Measurements from ENCODE around the gene POLR1H.
A peak's percentile ranks its signal among the peaks of the same experiment; 100 is the strongest.
"Not testable (repeated sequence)": the region's sequence is repeated elsewhere in the genome, so short reads cannot be mapped to it uniquely, and the experiment has no call there.

POLR1H gene, protein sequence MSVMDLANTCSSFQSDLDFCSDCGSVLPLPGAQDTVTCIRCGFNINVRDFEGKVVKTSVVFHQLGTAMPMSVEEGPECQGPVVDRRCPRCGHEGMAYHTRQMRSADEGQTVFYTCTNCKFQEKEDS

DNA sequence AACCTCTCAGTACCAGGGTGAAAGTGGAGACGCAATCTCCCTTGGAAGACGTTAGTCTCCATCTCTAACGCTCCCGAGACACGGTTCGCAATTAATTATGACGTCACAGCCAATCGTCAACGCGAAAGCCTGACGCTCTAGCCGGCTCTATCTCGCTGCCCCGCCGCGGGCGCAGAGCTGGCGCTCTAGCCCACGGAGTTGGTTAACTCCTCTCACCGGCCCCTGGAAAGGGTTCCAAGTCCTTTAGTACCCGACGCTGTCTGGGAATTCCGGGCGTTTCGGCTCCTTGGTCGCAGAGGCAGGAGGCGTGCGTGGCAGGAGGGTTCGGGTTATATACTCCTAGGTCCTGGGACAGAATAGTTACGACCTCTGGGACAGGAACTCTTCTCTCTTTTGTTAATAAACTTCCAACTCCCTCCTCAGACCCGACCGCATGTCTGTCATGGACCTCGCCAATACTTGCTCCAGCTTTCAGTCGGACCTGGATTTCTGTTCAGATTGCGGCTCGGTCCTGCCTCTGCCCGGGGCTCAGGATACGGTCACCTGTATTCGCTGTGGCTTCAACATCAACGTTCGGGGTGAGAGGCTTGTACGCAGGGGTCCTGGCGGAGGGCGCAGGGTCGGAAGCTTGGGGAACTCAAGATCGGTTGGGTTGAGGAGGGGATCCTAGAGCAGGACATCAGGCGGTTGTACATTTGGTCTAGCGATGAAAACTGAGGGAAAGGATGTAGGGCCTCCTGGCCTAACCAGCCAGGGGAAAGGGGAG lies at the start of gene POLR1H:
Gene POLR1H (plus strand): TSS at position 174 of the 766 bp plus-strand sequence. CDS start 260 bp downstream, at position 434.
- peak; percentile 70 to 89 (median 82) for DNase-seq

DNA sequence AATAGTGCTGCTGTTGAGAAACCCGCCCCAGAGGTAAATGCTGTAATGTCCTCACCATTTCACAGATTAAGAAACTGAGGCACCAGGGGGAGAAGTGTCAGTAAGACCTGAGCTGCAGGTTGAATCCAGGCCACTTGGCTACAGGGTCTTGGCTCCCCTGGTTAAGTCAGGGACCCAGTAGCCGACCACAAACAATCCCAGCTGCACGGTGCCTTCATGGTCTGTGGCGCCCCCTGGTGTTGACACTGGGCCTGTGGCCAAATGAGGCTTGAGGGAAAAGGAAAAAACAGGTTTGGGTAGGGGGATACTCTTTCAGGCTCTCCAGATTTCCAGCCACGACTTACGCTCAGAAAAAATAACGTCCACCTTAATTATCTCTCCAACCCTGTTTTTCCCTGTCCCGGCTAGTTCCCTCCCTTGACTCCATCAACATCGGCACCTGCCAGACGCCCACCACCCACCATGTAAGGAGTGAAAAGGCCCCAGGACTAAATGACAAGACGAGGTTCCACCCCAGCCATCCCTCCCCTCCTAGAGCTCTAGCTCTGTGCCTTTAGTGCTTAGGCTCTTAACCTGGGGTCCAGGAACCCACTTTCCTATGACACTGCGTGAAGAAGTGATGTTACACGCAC lies 47.7 kb upstream of the POLR1H start:
- peak in 3 of 6 experiments; percentile 12 to 58 (median 51) for DNase-seq

DNA sequence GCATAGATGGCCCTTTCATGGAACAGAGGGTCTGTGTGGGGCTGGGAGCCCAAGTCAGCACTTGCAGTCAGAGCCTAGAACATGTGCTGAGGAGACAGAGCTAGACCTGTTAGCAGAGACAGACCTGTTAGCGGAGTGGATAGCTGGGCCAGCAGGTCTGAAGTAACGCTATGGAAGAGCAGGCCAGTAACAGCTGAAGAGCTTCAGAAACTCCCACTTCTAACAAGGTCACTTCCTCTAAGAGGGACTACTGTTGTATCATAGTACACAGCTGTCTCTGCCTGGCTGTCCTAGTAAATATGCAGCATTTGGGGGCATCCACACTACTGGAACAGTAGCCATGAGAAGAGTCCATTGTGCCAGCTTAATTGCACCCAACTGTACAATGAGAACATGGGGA lies 41.2 kb upstream of the POLR1H start:
- DNase-seq = no peak

DNA sequence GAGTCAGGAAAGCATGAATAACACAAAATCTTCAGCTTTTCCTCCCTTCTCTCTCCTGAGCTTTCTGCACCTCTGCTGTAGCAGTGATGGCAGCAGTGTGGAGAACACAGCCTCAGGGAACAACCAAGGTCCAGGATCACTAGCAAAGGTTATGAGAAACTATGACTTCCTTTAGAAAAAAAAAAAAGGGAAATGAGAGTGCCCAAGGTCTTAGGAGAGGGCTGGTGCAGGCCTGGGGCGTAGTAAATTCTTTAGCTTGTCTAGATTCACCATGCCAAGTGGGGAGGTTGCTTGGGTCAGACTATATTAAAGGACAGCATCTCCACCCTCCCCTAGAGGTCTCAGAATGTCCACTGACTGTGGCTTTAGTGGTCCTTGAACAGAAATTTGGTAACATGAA lies 40.4 kb upstream of the POLR1H start:
- no peak for DNase-seq

DNA sequence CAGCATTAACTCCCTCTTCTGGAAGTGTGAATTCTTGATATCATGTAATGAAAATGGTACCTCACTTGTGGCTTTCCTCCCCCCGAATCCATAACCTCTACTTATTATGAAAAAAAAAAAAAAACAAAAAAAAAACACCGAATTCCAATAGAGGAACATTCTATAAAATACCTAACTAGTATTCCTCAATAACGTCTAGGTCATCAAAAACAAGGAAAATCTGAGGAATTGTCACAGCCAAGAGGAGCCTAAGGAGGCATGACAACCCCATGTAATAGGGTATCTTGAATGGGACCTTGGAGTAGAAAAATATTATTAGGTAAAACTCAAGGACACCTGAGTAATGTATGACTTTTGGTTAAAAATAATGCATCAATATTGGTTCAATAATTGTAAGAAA lies 38.9 kb upstream of the POLR1H start:
- no peak for DNase-seq

DNA sequence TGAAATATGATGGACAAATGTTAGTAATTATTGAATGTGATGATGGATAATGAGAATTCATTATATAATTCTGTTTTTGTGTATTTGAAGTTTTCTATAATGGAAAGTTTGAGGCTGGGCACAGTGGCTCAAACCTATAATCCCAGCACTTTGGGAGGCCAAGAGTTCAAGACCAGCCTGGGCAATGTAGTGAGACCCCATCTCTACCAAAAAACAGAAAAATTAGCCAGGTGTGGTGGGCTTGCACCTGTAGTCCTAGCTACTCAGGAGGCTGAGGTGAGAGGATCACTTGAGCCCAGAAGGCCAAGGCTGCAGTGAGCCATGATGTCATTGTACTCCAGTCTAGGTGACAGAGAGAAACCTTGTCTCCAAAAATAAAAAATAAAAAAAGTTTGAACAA lies 38.4 kb upstream of the POLR1H start:
- DNase-seq = not testable (repeated sequence)

DNA sequence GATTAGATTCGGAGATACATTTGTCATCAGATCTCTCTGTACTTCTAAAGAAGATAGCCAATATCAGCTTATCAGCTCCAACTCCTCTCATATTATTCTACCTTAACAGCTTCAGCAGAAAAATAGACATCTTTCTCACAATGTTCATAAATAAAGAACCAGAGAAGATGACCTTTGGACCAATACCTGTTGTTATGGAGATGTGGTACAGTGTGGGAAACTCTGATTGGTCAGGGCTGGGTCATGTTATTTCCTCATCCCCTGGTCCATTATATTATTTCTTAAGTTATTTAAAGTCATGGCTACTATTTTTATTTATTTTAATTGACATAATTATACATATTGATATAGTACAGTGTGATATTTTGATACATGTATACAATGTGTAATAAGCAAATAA lies 35.9 kb upstream of the POLR1H start:
- no peak for DNase-seq

DNA sequence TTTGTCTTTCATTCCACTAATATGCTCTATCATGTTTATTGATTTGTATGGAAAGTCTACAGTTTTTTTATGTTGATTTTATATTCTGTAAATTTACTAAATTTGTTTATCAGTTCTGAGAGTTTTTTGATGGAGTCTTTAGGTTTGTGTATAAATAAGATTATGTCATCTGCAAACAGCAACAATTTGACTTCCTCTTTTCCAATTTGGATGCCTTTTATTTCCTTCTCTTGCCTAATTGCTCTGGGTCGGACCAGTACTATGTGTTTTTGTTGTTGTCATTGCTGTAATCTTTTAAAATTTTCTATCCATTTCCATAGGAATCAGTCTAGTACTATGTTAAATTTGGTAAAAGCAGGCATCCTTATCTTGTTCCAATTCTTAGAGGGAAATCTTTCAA lies 31.5 kb upstream of the POLR1H start:
- DNase-seq = no peak

DNA sequence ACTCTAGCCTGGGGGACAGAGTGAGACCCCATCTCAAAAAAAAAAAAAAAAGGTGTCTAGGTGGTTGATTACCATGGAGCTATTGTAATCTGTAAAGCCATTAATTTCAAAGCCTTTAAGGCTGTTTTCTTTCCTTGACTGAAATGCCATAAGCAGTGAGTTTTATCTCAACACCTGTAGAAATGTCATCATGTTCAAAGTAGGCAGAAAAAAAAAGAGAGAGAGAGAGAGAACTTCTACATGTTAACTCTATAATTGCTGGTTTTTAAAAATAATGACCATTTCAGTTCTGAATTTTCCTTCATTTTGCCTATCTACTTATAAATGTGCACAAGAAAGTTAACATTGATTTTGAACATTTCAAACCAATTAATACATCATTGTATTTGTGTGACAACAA lies 29.7 kb upstream of the POLR1H start:
- no peak for DNase-seq

DNA sequence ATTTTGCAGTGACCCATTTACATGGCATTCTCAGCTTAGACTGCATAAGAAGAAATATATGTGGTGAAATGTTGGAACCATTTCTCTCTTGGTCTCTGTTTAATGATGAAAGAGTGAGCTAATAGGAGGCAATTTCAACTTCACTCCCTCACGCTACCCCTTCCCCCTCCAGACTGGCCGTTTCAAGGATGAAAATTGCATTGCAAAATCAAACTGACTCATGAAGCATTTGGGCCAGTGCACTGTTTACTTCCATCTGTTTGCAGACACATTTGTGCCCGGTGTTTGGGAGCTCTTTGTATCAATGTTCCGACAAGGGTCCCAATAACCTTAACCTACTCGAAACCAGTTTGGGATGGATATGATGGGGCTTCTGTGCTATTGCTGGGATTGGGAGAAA lies 27.6 kb upstream of the POLR1H start:
- DNase-seq = not testable (repeated sequence)

DNA sequence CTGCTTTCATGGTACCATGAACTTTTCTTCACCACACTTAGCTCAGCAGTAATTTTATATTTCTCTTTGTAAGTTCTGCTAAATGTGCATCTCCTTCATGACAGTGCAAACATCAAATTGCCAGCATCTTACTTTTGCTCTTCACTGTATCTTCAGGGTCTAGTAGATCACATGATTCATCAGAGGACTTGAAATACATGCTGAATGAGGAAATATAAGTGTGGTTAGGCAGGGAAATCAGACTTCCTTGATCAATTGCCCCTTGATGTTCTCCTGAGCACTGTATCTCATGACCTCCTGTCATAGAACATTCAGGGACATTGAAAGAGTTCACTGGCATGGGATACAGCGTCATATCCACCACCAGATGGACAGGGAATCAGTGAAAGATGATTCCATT lies 25.3 kb upstream of the POLR1H start:
- DNase-seq = no peak

DNA sequence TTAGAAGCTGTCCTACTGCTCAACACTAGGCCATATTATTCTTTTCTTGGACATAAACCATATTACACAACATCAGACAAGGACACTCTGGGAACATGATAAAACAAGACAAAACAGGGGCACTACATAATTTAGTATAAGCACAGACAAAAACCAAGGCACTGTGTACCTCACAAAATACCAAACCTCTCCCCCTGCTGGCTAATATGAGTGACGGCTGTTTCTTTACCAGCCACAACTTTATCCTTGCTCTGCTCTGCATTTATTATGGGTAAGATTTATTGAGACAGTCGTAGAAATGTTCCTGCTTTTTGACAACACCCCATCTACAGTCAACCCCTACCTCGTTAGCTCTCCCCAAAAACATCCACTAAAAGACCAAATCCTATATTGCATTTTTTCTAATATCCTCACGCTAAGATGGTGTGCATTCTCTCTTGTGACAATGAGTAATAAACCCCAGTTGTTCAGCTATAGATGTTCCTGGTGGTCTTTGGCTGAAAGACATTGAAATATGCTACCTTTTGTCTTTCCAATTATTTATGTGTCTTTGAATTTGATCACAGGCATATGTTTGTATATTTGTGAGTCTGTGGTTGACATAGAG lies 23.8 kb upstream of the POLR1H start:
- no peak for DNase-seq

DNA sequence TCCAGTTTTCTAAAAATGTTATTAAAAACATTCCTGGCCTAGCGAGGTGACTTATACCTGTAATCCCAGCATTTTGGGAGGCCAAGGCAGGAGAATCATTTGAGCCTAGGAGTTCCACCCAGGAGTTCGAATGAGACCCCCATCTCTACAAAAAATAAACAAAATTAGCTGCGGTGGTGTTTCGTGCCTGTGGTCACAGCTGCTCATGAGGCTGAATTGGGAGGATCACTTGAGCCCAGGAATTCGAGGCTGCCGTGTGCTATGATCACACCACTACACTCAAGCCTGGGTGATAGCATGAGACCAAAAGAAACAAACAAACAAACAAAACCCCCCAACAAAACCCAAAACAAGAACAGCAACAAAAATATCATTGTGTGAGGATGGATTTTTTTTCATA lies 19.8 kb upstream of the POLR1H start:
- no peak for DNase-seq

DNA sequence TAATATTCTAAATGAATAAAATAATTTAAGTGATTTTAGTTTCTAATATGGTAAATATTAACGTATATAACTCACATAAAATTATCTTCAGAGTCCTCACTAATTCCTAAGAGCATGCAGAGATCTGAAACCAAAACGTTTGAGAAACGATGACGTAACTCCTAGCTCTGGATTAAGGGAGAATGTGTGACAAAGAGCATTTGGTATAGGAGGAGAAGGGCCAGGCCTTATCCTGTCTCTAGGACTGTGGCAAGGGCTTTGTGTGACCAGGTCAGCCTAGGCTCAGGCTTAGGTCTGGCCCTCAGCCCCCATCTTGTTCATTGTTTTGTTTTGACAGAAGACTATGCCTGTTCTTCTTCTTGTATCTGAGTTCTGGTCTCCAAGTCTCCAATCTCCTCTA lies 19.2 kb upstream of the POLR1H start:
- no peak for DNase-seq

DNA sequence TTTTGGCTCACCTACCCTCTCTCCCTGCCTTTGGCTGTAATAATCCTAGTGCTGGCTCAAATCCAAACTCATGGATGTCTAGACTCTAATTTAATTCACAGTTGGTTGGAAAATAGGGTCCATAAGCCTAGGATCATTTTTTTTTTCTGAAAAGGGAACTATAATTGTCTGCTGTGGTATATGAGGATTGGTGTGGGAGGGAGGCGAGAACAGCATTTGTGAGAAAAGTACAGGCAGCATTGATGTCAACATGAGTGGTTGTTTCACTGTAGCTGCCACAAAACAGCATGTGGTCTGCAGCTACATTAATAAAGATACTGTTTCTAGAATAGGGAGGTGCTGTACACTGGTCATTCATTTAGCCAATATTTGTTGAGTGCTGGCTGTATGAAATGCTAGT lies 18.6 kb upstream of the POLR1H start:
- DNase-seq = no peak

DNA sequence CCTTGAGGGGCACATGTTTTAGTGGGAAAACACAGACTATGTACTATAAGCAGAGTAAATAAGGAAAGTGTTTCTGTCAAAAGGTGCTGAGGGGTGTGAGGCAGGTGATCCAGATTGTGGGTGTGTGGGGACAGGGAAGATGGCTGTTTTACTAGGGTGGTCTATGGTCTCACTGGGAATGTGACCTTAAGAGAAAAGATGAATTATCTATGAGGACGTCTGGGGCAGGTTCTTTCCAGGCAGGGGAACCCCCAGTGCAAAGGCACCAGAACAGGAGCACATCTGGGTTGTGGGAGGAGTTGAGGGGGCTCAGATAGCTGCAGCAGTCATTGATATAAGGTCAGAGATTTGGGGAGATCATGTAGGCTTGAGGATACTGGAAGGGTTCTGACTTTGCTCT lies 18.2 kb upstream of the POLR1H start:
- DNase-seq = no peak

DNA sequence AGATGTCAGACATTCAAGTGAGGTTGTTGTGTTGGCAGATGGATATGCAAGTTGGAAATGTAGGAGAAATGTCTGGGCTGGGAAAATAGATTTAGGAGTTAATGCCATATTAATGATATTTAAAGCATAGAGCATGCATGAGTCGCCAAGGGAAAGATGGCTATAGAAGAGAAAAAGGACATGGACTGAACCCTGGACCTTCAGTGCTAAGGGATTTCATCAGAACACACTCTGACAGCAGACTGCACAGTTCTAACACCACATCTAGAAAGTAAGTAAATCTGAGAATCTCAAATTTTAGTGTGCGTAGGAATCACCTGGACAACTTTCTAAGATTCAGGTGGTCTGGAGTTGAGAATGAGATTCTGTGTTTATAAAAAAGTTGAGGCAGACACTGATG lies 17.3 kb upstream of the POLR1H start:
- DNase-seq = no peak

DNA sequence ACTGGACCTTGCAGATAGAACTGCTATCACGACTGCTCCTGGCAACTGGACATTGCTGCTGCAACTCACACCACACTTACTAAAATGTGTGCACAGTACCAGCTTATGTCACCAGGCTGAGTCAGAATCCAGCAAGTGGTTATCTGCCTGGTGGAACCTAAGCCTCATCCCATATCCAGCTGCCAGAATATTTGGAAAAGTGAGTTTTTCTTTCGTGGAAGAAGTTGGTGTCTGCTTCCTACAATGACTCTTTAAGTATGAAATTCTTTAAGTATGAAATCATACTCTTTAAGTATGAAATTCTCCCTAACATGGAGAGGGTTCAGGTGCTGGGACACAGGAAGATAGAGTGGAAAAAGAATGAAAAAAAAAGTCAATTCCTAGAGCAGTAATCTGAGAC lies 16.4 kb upstream of the POLR1H start:
- no peak for DNase-seq

DNA sequence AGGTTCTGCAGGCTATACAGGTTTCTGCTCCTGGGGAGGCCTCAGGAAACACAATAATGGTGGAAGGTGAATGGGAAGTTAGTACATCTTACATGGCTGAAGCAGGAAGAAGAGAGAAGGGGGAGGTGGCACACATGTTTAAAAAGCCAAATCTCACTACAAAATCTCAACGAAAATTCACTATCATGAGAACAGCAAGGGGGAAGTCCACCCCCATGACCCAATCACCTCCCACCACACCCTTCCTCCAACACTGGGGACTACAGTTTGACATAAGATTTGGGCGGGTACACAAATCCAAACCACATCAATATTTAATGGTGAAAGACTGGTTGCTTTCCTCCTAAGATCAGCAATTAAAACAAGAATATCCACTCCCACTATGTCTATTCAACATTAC lies 13.8 kb upstream of the POLR1H start:
- DNase-seq = no peak

DNA sequence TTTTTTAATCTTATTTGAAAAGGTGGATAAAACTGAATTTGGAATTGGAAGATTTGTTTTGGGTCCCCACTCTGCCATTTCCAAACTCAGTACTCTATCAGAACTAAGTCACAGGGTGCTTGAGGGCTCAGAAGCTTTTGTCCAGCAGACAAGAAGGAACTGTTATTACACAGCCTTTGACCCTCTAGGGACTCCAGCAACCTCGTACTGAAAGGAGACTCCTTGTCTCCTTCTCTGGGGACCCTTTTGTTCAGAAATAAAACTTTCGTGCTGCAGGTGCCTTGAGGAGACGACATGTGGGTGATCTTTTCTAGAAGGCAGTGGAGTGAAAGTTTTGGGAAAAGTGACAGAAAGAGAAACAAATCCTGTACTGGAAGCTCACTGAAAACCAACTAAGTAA lies 7.4 kb upstream of the POLR1H start:
- DNase-seq = no peak

DNA sequence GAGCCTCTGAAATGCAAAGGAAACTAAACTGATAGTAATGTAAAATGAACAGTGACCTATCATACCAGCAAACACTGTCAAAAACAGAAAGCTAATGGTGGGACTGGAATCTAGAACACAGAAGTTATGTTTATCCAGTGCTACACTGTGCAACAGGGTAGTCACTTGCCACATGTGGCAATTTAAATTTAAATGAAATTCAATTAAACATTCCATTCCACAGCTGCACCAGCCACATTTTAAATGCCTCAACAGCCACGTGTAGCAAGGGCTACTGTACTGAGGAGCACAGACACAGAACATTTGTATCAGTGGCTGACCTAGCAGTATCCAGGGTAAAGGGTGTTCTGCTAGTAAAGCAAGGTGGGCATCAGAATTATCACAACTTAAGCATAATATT lies 5.6 kb upstream of the POLR1H start:
- DNase-seq = no peak

DNA sequence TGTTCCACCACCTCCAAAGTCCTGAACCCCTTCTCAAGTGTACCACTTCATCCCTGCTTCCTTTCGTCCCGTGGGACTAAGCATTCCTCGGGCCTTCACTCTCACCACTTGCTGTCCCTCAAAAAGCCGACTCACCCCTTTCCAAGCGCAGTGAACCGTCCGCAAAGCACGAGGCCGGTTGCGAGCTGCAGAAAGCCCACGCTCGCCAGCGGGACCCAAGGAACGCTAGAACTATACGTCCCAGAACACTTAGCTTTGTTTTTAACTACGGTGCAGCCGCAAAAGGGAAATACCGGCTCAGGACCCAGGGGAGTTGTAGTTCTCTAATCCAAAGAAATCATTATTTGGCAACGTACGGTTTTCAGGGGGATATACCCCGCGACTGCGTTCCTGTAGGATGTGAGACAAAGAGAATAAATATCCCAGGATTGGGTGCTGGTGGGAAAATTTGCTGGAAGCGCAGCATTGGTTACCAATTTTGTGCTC lies 416 bp upstream of the POLR1H start:
- DNase-seq = no peak

DNA sequence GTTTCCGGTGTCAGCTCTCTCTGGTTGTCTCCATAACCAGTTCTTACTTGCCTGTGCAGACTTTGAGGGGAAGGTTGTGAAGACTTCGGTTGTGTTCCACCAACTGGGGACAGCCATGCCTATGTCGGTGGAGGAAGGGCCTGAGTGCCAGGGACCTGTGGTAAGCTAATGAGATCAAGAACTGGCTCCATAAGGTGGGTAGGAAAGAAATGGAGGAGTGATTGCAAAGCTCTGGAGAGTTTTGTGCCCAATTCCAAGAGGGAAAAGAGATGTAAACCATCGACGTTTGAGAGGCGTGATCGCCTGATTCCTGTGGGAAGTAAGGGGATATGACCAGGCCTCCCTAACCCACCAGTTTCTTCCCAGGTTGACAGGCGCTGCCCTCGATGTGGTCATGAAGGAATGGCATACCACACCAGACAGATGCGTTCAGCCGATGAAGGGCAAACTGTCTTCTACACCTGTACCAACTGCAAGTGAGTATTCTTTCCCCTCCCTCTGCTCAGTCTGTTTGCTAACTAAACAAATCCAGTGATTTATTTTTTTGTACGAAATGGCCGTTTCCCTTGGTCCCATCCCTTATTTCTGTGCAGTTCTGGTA lies 893 bp downstream of the POLR1H start:
- peak in 2 of 6 experiments; percentile 10 to 36 for DNase-seq
